OCI-LY7 (cell line): ENCODE measurements around the gene KCNK13. TPM values are rescaled to one million over a fixed set of nuclear protein-coding genes. Genes with fewer than 3 reads are reported as not detected.

ENCODE experiments used
- BruUV-seq: library from RNA; stranded (reverse); fragments of 400-500 nt; replicated peaks from 2 replicates; lab custom pipeline; 2021; lab: Mats Ljungman, UMichigan
- CTCF ChIA-PET: fragments of 300-600 bp; sonication (Branson Sonifier 250); formaldehyde crosslinking; loops from one replicate; lab custom pipeline; 2022; ENCODE audit warnings: antibody characterized with exemption; ENCODE audit not compliant: unreplicated experiment; lab: Charles Lee
- POLR2A ChIA-PET: fragments of 300-600 bp; sonication (Branson Sonifier 250); formaldehyde crosslinking; loops from one replicate; lab custom pipeline; 2022; ENCODE audit warnings: antibody characterized with exemption; lab: Charles Lee
- DNase-seq: peaks from one replicate; pipeline ENCODE4 v3.0.0-alpha.2; 2015; ENCODE audit warnings: low spot score
- H2AFZ ChIP-seq: fragments of 200-600 bp; sonication (generic), shearing (Covaris generic); 2 replicates; pipeline ENCODE4 v1.6.1; 2014; ENCODE audit warnings: mild to moderate bottlenecking, antibody characterized with exemption, low read length, moderate library complexity
- H3K27ac ChIP-seq: fragments of 200-600 bp; sonication (generic); 2 replicates; pipeline ENCODE4 v1.5.1; 2014; ENCODE audit warnings: mixed run types, low read depth, mild to moderate bottlenecking, moderate library complexity, low read length, inconsistent platforms; ENCODE audit not compliant: poor library complexity, severe bottlenecking
- H3K36me3 ChIP-seq: fragments of 200-600 bp; sonication (generic); 2 replicates; pipeline ENCODE4 v1.6.1; 2014; ENCODE audit warnings: mild to moderate bottlenecking, antibody characterized with exemption, low read length, moderate library complexity, mixed read lengths; ENCODE audit not compliant: insufficient read depth
- H3K4me1 ChIP-seq: fragments of 200-600 bp; sonication (generic); 2 replicates; pipeline ENCODE4 v1.5.1; 2014; ENCODE audit warnings: mild to moderate bottlenecking, low read length; ENCODE audit not compliant: insufficient read depth, poor library complexity, severe bottlenecking
- H3K4me2 ChIP-seq: fragments of 200-600 bp; sonication (generic); 2 replicates; pipeline ENCODE4 v1.6.1; 2014; ENCODE audit warnings: mild to moderate bottlenecking, low read length
- H3K4me3 ChIP-seq: fragments of 200-600 bp; sonication (generic); 2 replicates; pipeline ENCODE4 v1.5.1; 2014; ENCODE audit warnings: mild to moderate bottlenecking, low read depth, low read length; ENCODE audit not compliant: poor library complexity, severe bottlenecking
- H3K79me2 ChIP-seq: fragments of 200-600 bp; sonication (generic); 2 replicates; pipeline ENCODE4 v1.6.1; 2016; ENCODE audit warnings: low read depth, mild to moderate bottlenecking, low read length, moderate library complexity, mixed read lengths; ENCODE audit not compliant: insufficient read depth
- H3K9me2 ChIP-seq: fragments of 200-600 bp; sonication (generic); 2 replicates; pipeline ENCODE4 v1.6.1; 2016; ENCODE audit warnings: mild to moderate bottlenecking, low read length, mixed read lengths; ENCODE audit not compliant: insufficient read depth
- H3K9me3 ChIP-seq: fragments of 200-600 bp; sonication (generic); 2 replicates; pipeline ENCODE4 v1.6.1; 2014; ENCODE audit warnings: mild to moderate bottlenecking, mixed run types, low read length, mixed read lengths
- H4K20me1 ChIP-seq: fragments of 200-600 bp; sonication (generic); 2 replicates; pipeline ENCODE4 v1.6.1; 2014; ENCODE audit warnings: mild to moderate bottlenecking, antibody characterized with exemption, low read length, moderate library complexity, mixed read lengths; ENCODE audit not compliant: insufficient read depth
- EZH2phosphoT487 ChIP-seq: fragments of 200-600 bp; sonication (generic); IDR thresholded peaks from 2 replicates; pipeline ENCODE4 v1.6.1; 2018; ENCODE audit warnings: low read depth, borderline replicate concordance, mild to moderate bottlenecking, mixed run types, antibody characterized with exemption, low read length, moderate library complexity, mixed read lengths
- intact Hi-C: fragments of 100-400 bp; cut with micrococcal nuclease; formaldehyde crosslinking; loops from one replicate; pipeline ENCODE4 v1.10.0; 2022; ENCODE audit not compliant: unreplicated experiment
- total RNA-seq, 2 experiments: library from RNA; depleted of rRNA in 1 of 2; stranded (reverse); fragments of >200 nt in 1 of 2; shearing (Covaris generic) in 1 of 2; gene quantifications; 2 replicates each; pipeline ENCODE4 v1.2.3, GENCODE V29; 2014 to 2022
- TF ChIP-seq, protein P1 (sequence below): fragments of 200-600 bp; sonication (generic); conservative IDR thresholded peaks from 2 replicates; pipeline ENCODE4 v1.5.1; 2014; ENCODE audit warnings: mild to moderate bottlenecking, antibody characterized with exemption, low read length, moderate library complexity, mixed read lengths

KCNK13 gene
- total RNA-seq, 2 experiments from 2014 or later: not detected

GRCh38 chr14:90027842-90028241 lies 34.0 kb upstream of the KCNK13 start:
- Histone ChIP-seq H3K9me3 (no peaks in the 10 kb centered on the region), H3K9me2 (no peaks in the 10 kb centered on the region), H3K4me2 (no peak overlapping the region), H3K36me3 (peaks cover 82% of the 10 kb centered on the region), H4K20me1 (no peaks in the 10 kb centered on the region), H3K4me1 (no peaks in the 10 kb centered on the region), H3K79me2 (no peaks in the 10 kb centered on the region), H2AFZ (no peak overlapping the region), H3K27ac (no peak overlapping the region), H3K4me3 (no peak overlapping the region)
- BruUV-seq: no TSS peak
- TF ChIP-seq EZH2phosphoT487: no peak
- TF ChIP-seq, protein P1, sequence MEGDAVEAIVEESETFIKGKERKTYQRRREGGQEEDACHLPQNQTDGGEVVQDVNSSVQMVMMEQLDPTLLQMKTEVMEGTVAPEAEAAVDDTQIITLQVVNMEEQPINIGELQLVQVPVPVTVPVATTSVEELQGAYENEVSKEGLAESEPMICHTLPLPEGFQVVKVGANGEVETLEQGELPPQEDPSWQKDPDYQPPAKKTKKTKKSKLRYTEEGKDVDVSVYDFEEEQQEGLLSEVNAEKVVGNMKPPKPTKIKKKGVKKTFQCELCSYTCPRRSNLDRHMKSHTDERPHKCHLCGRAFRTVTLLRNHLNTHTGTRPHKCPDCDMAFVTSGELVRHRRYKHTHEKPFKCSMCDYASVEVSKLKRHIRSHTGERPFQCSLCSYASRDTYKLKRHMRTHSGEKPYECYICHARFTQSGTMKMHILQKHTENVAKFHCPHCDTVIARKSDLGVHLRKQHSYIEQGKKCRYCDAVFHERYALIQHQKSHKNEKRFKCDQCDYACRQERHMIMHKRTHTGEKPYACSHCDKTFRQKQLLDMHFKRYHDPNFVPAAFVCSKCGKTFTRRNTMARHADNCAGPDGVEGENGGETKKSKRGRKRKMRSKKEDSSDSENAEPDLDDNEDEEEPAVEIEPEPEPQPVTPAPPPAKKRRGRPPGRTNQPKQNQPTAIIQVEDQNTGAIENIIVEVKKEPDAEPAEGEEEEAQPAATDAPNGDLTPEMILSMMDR: no peak
- CTCF ChIA-PET: interaction anchor here (0.6 kb wide), 1 partner anchor 663 kb away, joined by 4 read pairs; no protein-coding TSS in a partner anchor
- DNase-seq: no peak
- POLR2A ChIA-PET: no interaction called here
- intact Hi-C loops: no loop called here

- H3K4me2 ChIP-seq: no peak overlapping the region
- no peaks in the 10 kb centered on the region for H4K20me1 ChIP-seq
- no TSS peak for BruUV-seq
- no peaks in the 10 kb centered on the region for H3K4me1 ChIP-seq
- no peaks in the 10 kb centered on the region for H3K9me2 ChIP-seq
- H2AFZ ChIP-seq: no peak overlapping the region
- H3K27ac ChIP-seq: no peak overlapping the region
- ChIA-PET CTCF (no interaction called here), POLR2A (no interaction called here)
- TF ChIP-seq, protein P1: no peak
- no peak for TF ChIP-seq EZH2phosphoT487
- DNase-seq: no peak
- intact Hi-C loops: no loop called here
- no peak overlapping the region for H3K4me3 ChIP-seq
- H3K9me3 ChIP-seq: no peaks in the 10 kb centered on the region
- peaks cover 87% of the 10 kb centered on the region for H3K36me3 ChIP-seq
- H3K79me2 ChIP-seq: no peaks in the 10 kb centered on the region
Observed at GRCh38 chr14:90034156-90034555, 27.6 kb upstream of the KCNK13 start.

- peaks cover 89% of the 10 kb centered on the region for H3K36me3 ChIP-seq
- no peak overlapping the region for H3K27ac ChIP-seq
- intact Hi-C loops: no loop called here
- no peaks in the 10 kb centered on the region for H3K9me3 ChIP-seq
- TF ChIP-seq, protein P1: no peak
- no peak for TF ChIP-seq EZH2phosphoT487
- H3K9me2 ChIP-seq: no peaks in the 10 kb centered on the region
- no peak overlapping the region for H2AFZ ChIP-seq
- no peak for DNase-seq
- H3K79me2 ChIP-seq: no peaks in the 10 kb centered on the region
- POLR2A ChIA-PET: no interaction called here
- no peak overlapping the region for H3K4me2 ChIP-seq
- H4K20me1 ChIP-seq: no peaks in the 10 kb centered on the region
- no TSS peak for BruUV-seq
- H3K4me1 ChIP-seq: no peaks in the 10 kb centered on the region
- CTCF ChIA-PET: no interaction called here
- no peak overlapping the region for H3K4me3 ChIP-seq
Observed at GRCh38 chr14:90034835-90035525, 26.8 kb upstream of the KCNK13 start.
